Measurements from ENCODE around the gene EDARADD. TPM values are rescaled to one million over a fixed set of nuclear protein-coding genes. Genes with fewer than 3 reads are reported as not detected.

Gene EDARADD
- total RNA-seq, 1 donor from 2014 or later, result 0.20 TPM

Other genes with a start within 250 kb of the EDARADD start
- 17.1 TPM for gene ERO1B, start 112.3 kb upstream of the EDARADD start, total RNA-seq
- gene LGALS8, start 129.7 kb downstream of the EDARADD start, total RNA-seq, result 24.4 TPM
- 7.9 TPM for gene HEATR1, start 210.2 kb downstream of the EDARADD start, total RNA-seq